ENCODE measurements around the gene KANTR.
"Not testable (repeated sequence)": the region's sequence is repeated elsewhere in the genome, so short reads cannot be mapped to it uniquely, and the experiment has no call there.

The KANTR gene

GRCh38 chrX:53163436-53163835 lies 69.5 kb downstream of the KANTR start:
- TF ChIP-seq CTCF (IDR thresholded peaks at IDR 0.05; ENCODE audit: low read depth, low read length): no peak
- no peak for DNase-seq
- Histone ChIP-seq H3K36me3 (no peaks in the 10 kb centered on the region), H3K27ac (no peak overlapping the region), H3K27me3 (ENCODE audit: insufficient read depth, low read depth, severe bottlenecking) (peaks cover 17% of the 10 kb centered on the region), H3K9me3 (ENCODE audit: severe bottlenecking) (no peaks in the 10 kb centered on the region), H3K4me3 (ENCODE audit: low read depth, low read length) (no peak overlapping the region)

GRCh38 chrX:53164566-53164965 lies 70.6 kb downstream of the KANTR start:
- not testable (repeated sequence) for H3K9me3 ChIP-seq (ENCODE audit: severe bottlenecking); DNase-seq; H3K27me3 ChIP-seq (ENCODE audit: insufficient read depth, low read depth, severe bottlenecking); H3K27ac ChIP-seq; H3K36me3 ChIP-seq; H3K4me3 ChIP-seq (ENCODE audit: low read depth, low read length)

- H3K36me3 ChIP-seq: no peaks in the 10 kb centered on the region
- no peak for TF ChIP-seq CTCF (IDR thresholded peaks at IDR 0.05; ENCODE audit: low read depth, low read length)
- DNase-seq: no peak
- H3K4me3 ChIP-seq (ENCODE audit: low read depth, low read length): no peak overlapping the region
- no peak overlapping the region for H3K27ac ChIP-seq
- H3K27me3 ChIP-seq (ENCODE audit: insufficient read depth, low read depth, severe bottlenecking): peaks cover 9% of the 10 kb centered on the region
- no peaks in the 10 kb centered on the region for H3K9me3 ChIP-seq (ENCODE audit: severe bottlenecking)
Observed at GRCh38 chrX:53166103-53166502, 72.2 kb downstream of the KANTR start.

- no peak overlapping the region for H3K4me3 ChIP-seq (ENCODE audit: low read depth, low read length)
- H3K27ac ChIP-seq: no peak overlapping the region
- no peaks in the 10 kb centered on the region for H3K9me3 ChIP-seq (ENCODE audit: severe bottlenecking)
- peak; percentile 27; the same call in 1 of the 2 replicates for TF ChIP-seq CTCF (IDR thresholded peaks at IDR 0.05; ENCODE audit: low read depth, low read length)
- no peak for DNase-seq
- no peaks in the 10 kb centered on the region for H3K36me3 ChIP-seq
- no peaks in the 10 kb centered on the region for H3K27me3 ChIP-seq (ENCODE audit: insufficient read depth, low read depth, severe bottlenecking)
Observed at GRCh38 chrX:53171356-53171755, 77.4 kb downstream of the KANTR start.
